Measurements from ENCODE around the gene PIMREG.

PIMREG gene

DNA sequence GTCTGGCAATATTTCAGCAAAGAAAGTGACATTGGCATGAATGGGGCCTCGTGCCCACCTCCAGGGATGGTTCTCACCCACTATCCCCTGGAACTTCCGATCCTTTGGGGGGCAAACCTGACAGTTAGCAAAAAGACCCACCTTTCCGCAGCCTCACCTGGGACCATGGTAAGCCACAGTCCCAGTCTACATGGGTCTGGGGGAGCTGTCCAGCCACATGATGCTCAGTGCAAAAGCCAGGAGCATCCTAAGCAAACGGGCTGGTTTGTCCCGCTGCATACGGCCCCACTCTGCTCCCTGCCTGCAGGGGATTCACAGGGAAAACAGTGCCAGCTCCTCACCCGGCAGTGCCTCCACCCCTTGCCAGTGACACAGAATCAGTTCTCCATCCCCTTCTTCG, 28.6 kb upstream of the PIMREG start:
- no peak for DNase-seq (ENCODE audit: low read depth)
- H3K4me3 ChIP-seq (ENCODE audit: low read length), result no peak overlapping the region
- TF ChIP-seq, protein P1, sequence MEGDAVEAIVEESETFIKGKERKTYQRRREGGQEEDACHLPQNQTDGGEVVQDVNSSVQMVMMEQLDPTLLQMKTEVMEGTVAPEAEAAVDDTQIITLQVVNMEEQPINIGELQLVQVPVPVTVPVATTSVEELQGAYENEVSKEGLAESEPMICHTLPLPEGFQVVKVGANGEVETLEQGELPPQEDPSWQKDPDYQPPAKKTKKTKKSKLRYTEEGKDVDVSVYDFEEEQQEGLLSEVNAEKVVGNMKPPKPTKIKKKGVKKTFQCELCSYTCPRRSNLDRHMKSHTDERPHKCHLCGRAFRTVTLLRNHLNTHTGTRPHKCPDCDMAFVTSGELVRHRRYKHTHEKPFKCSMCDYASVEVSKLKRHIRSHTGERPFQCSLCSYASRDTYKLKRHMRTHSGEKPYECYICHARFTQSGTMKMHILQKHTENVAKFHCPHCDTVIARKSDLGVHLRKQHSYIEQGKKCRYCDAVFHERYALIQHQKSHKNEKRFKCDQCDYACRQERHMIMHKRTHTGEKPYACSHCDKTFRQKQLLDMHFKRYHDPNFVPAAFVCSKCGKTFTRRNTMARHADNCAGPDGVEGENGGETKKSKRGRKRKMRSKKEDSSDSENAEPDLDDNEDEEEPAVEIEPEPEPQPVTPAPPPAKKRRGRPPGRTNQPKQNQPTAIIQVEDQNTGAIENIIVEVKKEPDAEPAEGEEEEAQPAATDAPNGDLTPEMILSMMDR (IDR thresholded peaks at IDR 0.05; ENCODE audit: insufficient read depth, low read depth, low read length, missing control alignments), result no peak

DNA sequence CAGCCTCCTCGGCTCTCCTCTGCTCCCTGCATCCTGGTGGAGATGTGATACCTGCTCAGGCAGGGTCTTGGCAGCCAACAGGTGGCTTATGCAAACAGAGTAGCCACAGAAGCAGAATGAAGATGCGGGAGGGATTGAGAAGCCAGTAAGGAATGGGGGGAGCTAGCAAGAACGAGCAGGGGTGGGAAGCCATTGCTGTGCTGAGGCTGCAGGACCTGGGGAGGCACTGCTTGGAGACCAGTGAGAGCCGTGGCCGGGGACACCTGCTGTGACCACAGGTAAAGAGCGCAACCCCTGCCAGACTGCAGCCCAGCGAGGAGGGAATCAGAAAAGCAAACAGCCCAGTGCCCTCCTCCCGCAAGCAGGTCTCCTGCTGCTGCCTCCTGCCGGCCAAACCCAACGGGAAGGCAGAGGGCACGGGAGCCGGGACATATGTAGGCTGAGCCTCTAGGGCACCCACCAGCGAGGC, 24.0 kb upstream of the PIMREG start:
- H3K4me3 ChIP-seq (ENCODE audit: low read length), result no peak overlapping the region
- TF ChIP-seq, protein P1 (IDR thresholded peaks at IDR 0.05; ENCODE audit: insufficient read depth, low read depth, low read length, missing control alignments), result peak; percentile 47
- peak; percentile 49 for DNase-seq (ENCODE audit: low read depth)

DNA sequence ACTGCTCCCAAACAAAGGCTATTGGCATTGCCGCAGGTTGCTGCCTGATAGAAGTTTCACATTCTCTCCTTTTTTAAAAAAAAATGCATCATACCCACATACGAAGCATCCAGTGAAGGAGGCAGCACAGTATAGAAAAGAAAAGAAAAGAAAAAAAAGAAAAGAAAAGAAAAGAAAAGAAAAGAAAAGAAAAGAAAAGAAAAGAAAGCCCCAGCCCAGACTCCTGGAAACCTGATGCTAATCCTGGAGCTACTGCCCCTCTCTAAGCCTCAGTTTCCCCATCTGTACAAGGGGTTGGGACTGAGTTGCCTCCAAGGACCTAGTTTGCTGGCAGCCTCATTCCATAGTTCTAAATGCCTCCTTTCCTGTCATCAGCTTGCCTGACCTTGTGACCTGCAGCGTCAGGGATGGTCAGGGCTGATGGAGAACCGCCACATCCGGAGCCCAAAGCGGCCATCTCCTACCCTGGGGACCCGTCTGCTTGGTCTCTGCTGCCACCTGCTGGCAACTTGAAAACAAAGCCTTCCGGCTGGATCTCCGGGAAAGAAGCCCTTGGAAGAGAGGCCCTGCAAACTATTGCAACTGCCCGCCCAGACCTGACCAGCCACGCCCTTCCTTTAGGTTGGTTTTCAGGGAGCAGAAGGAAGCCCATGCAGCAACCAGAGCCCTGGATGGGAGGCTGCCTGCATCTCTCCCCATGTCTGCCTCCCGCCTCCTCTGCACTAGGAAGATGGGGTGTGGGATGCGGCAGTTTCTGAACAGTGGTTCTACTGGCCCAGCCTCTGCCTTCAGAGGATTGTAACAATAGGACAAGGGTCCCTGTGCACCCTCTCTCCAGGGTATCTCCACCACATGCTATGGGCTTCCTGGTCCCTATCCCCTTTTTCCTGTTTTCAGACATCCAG, 22.3 kb upstream of the PIMREG start:
- DNase-seq (ENCODE audit: low read depth), result peak; percentile 76
- no peak overlapping the region for H3K4me3 ChIP-seq (ENCODE audit: low read length)
- TF ChIP-seq, protein P1 (IDR thresholded peaks at IDR 0.05; ENCODE audit: insufficient read depth, low read depth, low read length, missing control alignments), result peak; percentile 89

DNA sequence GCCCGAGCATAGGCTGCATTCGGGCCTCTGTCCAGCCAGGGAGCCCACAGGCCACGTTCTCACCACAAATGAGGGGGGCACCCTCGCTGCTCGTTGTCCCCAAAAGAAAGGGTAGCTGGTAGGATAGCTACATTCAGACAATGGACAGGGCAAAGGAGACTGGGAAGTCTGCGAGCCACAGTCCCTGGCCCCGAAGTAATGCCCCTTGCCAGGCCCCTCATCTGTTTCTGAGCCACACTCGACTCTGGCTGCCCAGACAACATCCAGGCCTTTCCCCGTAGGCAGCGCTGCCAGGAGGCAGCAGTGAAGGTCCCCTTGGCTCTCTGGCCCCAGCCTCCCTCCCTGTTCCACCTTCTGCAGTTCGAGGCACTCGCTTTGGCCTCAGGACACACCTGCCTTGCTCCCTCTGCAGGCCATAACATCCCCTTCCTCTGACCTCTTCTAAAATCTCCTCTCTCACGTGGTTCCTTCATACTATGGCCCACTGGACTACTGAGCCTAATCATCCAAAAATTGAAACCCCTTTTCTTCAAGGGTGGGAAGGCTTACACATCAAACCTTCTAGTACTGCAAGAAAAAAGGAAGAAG, 21.5 kb upstream of the PIMREG start:
- TF ChIP-seq, protein P1 (IDR thresholded peaks at IDR 0.05; ENCODE audit: insufficient read depth, low read depth, low read length, missing control alignments), result no peak
- no peak for DNase-seq (ENCODE audit: low read depth)
- no peak overlapping the region for H3K4me3 ChIP-seq (ENCODE audit: low read length)

DNA sequence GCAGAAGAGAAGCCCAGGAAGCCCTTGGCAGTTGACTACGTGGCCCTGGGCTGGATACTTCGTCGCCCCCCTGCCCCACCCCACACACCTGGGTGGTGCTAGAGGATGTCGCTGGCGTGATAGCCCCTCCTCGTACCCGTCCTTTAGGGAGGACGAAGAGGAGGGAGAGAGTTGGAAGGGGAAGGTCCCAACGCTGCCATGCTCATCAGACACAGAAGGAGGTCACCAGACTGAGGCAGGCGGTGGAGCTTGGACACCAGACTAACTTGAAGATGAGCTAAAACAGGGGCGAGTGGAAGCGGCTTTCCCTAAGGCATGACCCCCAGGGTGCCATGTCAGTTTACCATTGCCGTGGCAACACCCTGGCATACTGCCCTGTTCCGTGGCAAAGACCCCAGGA, 20.3 kb upstream of the PIMREG start:
- no peak overlapping the region for H3K4me3 ChIP-seq (ENCODE audit: low read length)
- DNase-seq (ENCODE audit: low read depth), result no peak

DNA sequence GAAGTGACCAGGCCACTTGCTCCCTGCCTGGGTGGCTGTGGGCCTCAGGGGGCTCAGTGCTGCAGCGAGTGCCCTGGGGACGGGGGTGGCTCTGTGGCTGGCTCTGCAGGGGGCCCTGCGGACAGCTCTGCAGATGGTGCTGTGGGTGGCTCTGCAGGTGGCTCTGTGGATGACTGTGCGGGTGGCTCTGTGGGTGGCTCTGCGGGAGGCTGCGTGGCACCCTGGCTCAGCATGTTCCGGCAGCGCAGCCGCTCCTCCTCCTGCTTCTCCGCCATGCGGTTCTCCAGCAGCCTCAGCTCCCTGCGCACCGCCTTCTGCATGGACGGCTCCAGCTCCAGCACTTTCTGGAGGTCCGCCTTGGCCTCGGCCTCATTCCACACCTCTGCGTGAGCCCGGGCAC, 18.8 kb upstream of the PIMREG start:
- TF ChIP-seq, protein P1 (IDR thresholded peaks at IDR 0.05; ENCODE audit: insufficient read depth, low read depth, low read length, missing control alignments), result no peak

More for the DNA sequence above, 20.3 kb upstream of the PIMREG start:
- TF ChIP-seq, protein P1 (IDR thresholded peaks at IDR 0.05; ENCODE audit: insufficient read depth, low read depth, low read length, missing control alignments), result no peak

More for the DNA sequence above, 18.8 kb upstream of the PIMREG start:
- no peak overlapping the region for H3K4me3 ChIP-seq (ENCODE audit: low read length)
- DNase-seq (ENCODE audit: low read depth), result no peak
